HG03457 (cell line): ENCODE measurements around the gene NREP.

Experiments used
- ATAC-seq: cut with Tn5 transposase; IDR thresholded peaks from one replicate; pipeline ENCODE4 v1.9.1; 2021; ENCODE audit warnings: moderate number of reproducible peaks; ENCODE audit not compliant: unreplicated experiment

NREP gene, protein sequence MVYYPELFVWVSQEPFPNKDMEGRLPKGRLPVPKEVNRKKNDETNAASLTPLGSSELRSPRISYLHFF

DNA sequence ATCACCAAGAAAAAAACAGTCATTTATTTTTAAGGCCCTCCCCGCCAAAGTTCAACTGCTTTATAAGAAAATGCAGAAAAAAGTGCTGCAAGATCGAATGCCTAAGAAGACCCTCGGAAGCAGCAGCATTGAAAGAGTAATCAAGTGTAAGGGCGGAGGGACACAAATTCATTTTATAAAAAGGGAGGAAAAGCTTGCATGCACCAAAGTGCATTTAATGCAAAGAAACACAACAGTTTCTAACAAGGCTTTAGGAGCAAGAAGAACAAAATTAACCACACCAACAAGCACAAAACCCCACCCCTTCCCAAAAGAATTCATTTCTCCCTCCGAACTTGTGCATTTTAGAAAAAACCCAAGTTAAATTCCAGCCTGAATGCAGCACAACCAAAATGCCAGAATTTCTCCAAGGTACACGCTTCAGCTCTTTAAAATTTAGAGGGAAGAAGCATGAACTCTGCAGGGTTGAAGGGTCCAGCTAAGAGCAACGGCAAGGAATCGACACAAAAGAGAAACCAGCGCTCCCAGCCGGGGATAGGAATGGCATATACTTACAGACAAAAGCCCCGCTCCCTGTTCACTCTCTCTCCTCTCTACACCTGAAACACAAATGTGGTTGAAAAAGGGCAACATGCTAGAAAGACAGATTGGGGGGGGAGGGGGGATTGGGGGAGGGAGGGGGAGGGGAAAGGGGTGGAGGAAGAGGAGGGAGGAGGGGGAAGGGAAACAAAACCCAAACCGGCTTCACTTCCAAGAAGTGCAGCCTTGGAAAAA is at the start of gene NREP:
Gene NREP, minus strand, starts transcription at position 614 of the 774 bp plus-strand sequence. CDS start 1,422 bp downstream, outside the sequence.
- ATAC-seq: peak; percentile 5

DNA sequence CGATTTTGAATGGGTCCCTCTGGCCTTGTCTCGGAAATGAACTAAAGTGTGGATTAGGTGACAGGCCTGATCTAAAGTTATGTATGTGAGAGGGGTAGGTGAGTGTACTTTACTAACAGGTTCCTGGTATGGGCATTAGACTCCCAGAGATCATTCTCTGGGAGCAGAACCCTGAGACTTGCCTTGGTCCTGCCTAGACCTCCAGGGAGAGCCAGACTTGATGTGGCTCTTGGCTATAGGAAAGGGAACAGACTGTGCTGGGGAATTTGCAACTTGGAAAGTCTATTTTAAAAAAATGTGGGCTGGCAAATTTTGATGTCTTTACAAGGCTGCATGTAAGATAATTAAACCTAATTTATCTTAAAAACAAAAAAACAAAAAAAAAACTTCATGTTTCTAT is 49.8 kb upstream of the NREP start:
- ATAC-seq: no peak

DNA sequence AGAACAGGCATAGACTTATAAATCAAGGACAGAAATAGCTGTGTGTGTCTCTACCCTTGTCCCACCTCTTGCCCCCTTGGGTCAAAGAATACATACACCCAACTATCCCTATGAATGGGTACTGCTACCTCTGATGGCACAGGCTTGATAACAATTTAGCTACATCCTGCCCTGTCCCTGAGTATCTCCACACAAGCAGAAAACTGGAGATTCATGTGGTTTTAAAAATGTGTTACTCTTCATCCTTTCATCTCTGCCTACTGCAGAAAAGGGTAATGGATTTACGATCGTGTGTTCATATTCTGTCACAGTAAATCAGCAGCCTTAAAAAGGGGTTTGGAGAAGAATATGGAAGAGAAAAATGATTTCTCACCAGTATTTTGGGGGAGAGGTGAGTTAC is 49.2 kb upstream of the NREP start:
- ATAC-seq: no peak

DNA sequence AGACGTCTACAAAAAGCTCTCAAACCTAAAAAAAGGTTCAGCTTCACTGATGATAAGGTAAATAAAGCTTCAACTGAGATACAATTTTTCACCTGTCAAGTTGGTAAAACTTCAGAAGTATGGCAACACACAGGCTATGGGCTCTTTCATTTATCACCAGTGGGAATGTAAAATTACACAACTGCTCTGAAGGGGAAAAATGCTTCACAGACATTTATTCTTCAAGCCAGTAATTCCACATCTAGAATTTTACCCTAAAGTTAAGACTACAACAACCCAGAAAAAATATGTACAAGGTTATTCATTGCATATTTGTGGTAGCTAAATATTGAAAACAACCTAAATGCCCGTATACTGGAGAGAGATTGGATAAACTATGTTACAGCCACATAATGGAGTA is 48.1 kb upstream of the NREP start:
- ATAC-seq: no peak

DNA sequence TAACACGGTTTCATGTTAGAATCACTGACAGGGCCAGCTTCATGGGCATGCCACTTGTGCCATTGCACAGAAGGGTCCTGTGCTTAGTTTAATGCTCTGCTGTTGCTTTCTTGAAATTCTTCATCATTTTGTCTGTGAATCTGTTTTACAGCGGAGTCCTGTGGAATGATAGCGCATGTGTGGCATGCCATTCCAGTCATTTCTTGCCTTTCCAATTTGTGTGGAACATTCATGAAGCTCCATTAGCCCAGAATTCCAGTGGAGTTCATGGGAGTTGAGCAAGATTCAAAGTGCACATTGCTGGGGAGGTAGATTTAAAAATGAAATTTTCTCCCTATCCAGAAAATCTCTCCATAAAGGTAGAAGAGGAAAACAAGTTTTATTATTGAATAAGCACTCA is 43.4 kb upstream of the NREP start:
- no peak for ATAC-seq

DNA sequence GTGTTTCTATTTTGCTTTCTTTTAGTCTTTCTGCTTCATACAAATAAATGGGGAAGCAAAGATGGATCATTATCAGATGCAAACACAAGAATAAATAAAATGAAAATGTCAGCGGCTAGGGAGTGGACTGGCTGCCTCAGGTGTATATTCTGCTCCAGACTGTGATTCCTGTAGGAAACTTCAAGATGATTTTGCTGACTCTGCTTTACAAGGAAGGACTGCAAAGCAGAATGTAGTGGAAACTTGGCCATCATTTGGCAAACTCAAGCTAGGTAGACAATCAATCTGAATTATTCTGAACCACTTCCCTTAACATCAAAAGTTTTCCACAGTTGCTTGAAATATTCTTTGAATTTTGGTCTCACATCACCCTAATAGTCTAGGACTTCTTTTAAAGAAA is 38.1 kb upstream of the NREP start:
- no peak for ATAC-seq

DNA sequence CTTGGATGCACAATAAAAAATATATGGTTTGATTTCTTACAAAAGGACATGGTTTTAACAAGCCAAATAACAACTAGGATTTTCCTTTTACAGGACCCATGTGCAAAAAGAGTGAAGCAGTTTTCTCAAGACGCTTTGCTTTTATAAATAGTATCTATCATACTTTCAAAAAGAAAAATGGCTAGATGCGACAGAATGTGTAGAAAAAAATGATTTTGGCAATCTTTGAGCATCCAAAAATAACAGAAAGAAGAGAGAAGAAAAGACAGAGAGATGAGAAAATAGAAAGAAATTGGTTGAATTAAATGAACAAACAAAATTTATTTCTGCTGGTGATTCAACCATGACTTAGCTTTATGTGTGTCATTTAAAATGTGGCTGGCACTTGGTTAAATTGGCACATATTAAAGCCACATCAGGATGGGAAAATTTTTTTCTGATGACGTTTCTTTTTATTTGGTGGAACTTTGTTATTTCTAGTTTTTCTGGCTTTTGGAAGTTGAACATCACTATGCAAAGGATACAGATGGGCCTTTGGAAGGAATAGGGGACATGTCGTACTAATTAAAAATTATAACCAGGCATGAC is 35.6 kb upstream of the NREP start:
- ATAC-seq: no peak

DNA sequence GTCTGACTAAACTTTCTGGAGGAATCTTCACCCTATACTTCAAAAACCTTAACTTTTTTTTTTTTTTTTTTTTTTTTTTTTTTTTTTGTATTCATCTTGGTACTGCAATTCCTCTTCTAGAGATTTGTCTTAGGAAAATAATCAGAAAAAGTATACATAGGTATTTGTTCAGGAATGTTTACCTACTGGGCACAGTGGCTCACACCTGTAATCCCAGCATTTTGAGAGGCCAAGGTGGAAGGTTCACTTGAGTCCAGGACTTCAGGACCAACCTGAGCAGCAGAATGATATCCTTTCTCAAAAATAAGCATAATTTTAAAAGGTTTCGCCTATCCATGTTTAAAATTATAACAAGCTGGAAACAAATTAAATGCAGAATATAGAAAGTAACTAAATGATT is 33.3 kb upstream of the NREP start:
- ATAC-seq: no peak

DNA sequence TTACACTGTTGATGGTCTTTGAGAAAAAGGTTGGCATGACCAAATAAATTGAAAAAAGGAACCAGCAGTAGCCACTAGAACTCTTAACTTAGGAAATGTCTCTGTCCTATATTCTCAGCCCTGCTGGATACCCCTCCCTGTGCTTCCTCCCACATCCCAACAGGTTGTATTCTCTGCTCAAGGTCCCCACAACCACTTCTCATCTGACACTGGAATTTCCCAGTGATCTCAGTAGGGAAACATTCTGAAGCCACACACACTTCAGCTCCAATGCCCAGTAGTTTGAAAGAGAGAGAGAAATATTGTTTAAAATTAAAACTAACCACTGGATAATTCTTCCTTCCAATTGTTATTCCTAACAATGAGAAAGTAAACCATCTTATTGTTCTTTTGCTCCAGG is 30.0 kb upstream of the NREP start:
- no peak for ATAC-seq

DNA sequence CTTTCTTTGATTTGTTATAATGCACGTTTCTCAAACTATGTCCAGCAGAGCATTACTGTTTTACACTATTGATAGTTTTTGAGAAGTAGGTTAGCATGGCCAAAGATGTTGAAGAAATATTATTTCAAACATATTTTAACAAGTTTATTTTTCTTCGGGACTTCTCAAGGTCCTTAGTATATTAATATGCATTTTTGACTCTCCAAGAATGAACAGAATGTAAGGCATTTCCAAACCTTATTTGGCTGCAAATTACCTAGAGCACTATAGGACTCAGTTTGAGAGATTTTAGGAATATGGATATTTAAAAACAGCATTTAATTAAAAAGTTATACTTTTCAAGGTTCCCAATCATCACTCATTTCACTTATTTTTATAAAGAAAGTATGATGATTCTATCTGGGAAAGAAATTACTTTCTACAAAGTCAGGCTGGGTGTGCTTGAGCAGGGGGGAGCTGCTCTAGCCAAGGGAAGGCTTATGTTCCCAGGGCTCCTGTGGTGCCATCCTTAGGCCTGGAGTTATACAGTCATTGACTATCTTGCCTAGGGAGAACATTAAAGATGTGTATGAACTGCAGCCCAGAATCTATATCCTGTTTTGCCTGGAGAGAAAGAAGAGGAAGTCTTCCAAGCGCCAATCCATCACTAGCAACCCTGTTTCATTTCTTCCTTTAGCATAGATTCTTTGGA is 27.6 kb upstream of the NREP start:
- ATAC-seq: no peak

DNA sequence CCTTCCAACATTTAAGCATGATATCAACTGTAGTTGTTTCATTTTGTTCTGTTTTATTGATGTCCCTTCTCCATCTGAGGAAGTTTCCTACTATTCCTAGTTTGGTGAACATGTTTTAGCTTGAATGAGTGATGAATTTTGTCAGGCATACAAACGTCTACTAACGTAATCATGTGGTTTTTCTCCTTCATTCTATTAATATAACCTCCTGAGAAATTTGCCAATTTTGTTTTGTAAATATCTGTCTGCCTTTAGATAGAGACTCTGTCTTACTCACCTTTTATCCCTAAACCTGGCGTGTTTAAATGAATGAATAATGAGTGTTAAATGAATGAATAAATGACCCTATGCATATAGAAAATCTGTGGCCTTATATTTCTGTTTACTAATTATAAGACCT is 26.5 kb upstream of the NREP start:
- ATAC-seq: no peak

DNA sequence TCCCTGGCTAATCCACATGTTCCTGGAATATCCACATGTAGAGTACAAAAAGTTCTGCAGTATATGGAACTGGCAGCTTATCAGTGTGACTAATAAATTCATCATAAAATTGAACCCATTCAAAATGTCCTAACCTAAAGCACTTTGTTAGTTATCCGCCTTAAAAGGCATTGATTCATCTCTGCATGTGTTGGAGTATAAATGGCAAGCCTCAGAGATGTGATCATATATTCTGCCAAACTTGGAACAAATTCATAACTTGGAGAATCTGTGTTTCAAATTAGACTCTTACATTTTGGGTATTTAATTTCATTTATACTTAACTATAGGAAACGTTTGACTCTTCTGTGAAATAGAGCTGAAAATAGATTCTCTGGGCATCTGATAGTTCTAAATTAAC is 25.2 kb upstream of the NREP start:
- ATAC-seq: no peak

DNA sequence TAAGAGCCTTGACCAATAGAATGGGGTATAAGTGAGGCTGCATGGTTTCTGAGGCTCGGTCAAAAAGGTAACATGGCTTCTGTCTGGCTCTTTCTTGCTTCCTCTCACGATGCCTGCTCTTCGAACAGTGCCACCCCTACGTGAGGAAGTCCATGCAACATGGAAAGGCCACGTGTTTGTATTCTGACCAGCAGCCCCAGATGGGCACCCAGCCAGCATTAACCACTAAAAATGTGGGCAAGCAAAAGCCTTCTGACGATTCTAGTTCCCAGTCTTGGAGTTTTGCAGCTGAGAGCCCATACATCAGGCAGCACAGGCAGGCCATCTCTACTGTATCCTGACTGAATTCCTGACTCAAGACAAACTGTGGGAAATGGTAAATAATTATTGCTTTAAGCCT is 24.2 kb upstream of the NREP start:
- no peak for ATAC-seq

DNA sequence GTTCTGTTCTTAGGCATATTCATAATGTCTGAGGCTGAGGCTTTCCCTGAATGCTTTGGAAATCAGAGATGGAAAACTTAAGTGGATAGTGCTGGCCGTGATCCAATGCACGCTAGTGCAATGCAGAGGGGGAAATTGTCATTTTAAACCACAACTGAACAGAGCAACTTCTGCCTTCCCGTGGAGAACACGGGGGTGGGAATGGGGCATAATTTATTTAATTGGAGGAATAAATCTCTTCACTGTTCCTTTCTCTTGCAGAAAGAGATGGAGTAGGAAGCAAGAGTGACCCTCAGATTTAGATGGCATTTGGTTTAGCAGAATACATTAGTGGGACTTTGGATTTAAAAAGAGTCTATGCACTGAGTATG is 22.9 kb upstream of the NREP start:
- ATAC-seq: no peak

DNA sequence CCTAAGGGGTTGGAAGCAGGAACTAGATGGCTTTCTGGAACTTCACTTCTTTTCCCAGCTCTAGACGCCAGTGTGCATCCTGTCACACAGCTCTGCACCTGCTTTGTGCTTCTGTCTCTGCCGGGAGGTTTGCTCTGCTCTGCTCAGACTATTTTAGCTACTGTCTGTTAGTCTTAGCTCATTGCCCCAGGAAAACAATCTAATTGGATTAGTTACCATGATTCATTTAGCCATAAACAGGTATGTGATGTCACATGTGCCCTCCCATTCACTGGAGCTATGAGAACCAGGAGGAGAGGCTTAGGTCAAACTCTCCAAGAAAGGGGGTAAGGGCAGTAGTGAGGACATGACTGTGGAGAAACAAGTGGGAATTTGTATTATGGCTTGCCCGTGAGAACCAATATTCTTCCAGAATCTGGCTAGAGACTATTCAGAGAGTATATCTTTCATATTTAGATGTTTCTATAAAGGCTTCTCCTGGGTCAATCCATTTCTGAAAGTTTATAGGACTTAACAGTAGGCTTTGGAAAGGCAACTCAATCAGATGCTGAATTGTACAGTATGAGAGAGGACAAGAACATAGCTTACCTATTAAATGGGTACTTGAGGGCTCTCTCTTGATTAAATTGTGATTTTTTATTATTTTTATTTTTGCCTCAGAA is 22.4 kb upstream of the NREP start:
- no peak for ATAC-seq

DNA sequence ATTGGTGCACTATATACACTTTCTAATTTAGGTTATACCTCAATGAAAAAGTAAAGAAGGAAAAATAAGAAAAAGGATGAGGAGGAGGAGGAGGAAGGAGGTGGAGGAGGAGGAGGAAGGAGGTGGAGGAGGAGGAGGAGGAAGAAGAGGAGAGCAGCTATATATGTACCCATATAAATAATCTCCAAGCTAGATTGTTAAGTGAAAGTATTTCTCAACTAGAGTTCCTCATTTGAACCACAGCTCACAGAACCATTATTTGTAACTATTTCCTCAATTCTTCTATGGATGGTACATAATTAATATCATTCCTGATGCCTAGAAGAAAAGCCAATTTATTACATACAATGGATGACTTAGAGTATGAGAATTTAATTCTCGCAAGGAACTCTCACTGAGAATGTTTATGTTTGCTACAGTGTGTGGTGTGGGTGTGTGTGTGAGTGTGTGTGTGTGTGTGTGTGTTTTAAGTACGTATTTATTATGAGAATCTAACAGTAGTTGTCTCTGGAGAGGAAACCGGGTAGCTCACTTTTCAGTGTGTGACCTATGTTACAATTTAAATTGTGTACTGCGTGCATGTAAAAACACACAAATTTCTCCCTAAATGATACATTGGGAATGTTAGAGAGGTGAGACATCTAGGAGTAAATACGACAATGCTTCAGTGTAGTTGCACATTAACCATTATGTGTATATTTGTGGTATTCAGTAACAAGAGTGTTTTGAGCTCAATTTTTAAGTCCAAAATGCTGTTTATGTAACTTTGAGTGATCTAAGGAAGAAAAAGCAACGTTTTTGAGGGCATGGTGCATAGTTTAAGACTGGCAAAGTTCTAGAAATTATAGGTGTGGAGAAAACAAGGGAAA is 20.2 kb upstream of the NREP start:
- no peak for ATAC-seq

DNA sequence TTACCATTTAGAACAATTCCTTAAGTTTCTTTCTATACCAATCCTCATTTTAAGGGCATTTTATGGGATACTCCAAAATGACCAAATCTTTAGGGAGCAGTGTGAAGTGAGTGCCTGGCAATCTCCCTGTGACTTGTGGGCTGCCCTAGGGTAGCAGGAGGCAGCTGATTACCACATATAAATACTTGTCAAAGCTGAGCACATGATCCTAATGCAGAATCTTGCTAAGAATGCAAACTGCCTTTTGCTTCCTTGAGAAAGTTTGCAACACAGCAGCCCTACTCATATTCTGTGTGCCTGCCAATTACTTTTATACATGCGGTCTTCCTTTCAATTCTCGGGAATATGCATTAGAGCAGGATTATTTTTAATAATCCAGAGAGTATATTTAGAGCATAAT is 18.2 kb upstream of the NREP start:
- ATAC-seq: no peak

DNA sequence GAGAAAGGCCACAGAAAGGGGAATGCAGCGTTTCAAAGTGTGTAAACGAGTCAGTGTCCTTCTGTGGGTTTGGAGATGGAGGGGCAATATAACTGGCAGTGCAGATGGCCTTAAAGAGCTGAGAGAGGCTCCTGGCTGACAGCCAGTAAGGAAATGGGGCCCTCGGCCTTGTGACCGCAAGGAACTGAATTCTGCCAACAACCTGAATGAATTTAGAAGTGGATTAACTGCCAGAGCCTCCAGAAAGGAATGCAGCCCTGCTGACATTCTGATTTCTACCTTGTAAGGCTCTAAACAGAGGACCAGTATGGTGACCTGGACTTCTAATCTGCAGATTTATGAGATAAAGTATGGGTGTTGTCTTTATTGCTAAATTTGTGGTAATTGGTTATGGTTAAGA is 17.5 kb upstream of the NREP start:
- no peak for ATAC-seq

DNA sequence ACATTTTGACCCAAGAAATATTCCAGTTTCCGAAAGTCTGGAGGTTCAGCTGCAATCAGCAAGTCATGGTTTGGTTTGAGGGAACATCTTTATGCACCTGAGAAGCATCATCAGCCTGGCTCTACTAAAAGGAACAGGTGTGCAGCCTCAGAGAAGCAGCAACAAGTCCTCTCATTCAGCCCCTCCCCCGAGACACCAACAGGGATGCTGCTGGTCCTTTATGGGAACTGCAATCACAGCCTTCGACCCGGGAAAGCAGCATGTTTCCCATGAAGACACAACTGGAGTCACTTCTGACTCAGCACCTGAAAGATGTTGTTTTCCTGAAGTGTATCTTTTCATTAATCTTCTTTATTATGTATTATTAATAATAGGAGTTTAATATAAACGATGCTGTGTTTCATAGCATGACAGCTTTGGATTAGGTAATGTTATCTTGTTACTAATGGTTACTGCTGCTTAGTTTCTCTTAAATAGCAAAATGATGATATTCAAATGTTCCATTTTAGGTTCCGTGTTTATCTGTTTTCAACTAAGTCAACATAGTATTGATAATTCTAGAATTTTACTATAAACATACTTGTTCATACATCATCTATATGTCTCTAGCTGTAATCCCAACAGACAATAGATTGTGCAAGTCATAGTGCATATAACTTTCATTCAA is 15.6 kb upstream of the NREP start:
- ATAC-seq: no peak

DNA sequence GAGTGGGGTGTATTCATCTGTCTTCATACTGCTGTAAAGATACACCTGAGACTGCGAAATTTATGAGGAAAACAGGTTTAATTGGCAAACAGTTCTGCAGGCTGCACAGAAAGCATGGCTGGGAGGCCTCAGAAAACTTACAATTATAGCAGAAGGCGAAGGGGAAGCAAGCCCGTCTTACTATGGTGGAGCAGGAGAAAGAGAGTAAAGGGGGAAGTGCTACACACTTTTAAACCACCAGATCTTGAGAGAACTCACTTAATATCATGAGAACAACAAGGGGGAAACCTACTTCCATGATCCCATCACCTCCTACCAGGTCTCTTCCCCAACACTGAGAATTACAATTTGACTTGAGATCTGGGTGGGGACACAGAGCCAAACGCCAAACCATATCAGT is 12.5 kb upstream of the NREP start:
- ATAC-seq: no peak
